Suprapubic skin (tissue), 4 donors: ENCODE results near the gene ZSWIM4.

ENCODE experiments used
- CTCF ChIP-seq, 2 donors: fragments of 200-600 bp in 1 of 2; fragments of 450-650 bp in 1 of 2; sonication (generic) in 1 of 2; IDR thresholded peaks; one replicate each; pipeline ENCODE4 v1.5.1; 2016 to 2019; ENCODE audit warnings: antibody characterized with exemption in 2 of 2, mild to moderate bottlenecking in 1 of 2, moderate library complexity in 1 of 2
- EP300 ChIP-seq: sonication (generic); formaldehyde crosslinking; IDR thresholded peaks from one replicate; pipeline ENCODE4 v1.6.1; 2017; ENCODE audit warnings: antibody characterized with exemption
- POLR2A ChIP-seq, 2 donors: fragments of 450-650 bp; IDR thresholded peaks; one replicate each; pipeline ENCODE4 v1.6.1; 2017; ENCODE audit warnings: antibody characterized with exemption in 2 of 2, mild to moderate bottlenecking in 2 of 2, moderate library complexity in 2 of 2
- POLR2AphosphoS5 ChIP-seq, 3 donors: sonication (generic); formaldehyde crosslinking; IDR thresholded peaks; one replicate each; pipeline ENCODE4 v1.6.1; 2017; ENCODE audit warnings: antibody characterized with exemption in 3 of 3

DNA sequence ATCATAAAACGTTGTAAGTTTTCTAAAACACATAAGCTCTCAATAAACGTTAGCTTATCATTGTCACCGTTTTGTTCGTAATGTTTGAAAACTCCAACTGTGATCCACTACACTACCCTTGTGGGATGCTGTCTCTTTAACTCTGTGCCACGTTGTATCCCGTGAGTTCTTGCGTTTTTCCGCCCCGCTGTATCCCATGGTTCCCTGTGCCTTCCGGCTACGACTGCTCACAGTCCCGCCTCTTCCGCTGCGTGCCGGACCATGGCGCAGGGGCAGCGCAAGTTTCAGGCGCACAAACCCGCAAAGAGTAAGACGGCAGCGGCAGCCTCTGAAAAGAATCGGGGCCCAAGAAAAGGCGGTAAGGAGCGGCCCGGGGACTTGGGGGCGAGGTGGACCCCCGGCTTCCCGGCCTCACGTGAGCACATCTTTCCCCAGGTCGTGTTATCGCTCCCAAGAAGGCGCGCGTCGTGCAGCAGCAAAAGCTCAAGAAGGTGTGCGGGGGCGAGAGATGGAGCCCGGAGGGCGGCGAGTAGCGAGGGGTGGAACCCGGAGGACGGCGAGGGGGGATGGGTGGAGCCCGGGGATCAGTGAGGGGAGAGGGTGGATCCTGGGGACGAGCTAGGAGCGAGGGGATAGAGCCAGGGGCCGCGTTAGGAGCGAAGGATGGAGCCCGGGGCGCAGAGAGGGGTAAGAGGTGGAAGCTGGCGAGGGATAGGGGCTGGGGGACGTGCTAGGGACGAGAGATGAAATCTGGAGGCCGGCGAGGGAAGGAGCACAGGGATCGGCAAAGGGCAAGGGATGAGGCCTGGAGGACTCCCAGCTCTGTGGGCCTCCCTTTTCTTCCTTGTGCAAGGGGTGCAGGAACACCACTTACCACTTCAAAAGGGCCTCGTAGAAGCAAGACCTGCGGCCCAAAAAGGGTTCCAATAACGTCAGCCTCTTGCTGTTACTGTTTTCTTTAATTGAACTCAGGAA, 20.7 kb upstream of the ZSWIM4 start, which contains the start of gene C19orf53:
- no peak for TF ChIP-seq CTCF (IDR thresholded peaks at IDR 0.05)
- peak; percentile 82 to 96 (median 94) for TF ChIP-seq POLR2AphosphoS5 (IDR thresholded peaks at IDR 0.05)
- peak in 1 of 2 donors; percentile 78 for TF ChIP-seq POLR2A (IDR thresholded peaks at IDR 0.05)
- no peak for TF ChIP-seq EP300
